GM10266 (cell line): ENCODE results near the gene NFE2L3.

Experiments used
- DNase-seq: peaks from one replicate; pipeline ENCODE4 v3.0.0; 2012; ENCODE audit errors: extremely low spot score
- CTCF ChIP-seq: IDR thresholded peaks from 2 replicates; pipeline ENCODE4 v1.5.1; 2012; ENCODE audit warnings: mild to moderate bottlenecking, low read depth; ENCODE audit not compliant: control insufficient read depth, insufficient read depth; ENCODE audit errors: missing control alignments

Gene NFE2L3

GRCh38 chr7:26185844-26186180, 33.8 kb downstream of the NFE2L3 start:
- TF ChIP-seq CTCF, result no peak
- DNase-seq, result no peak

GRCh38 chr7:26186364-26187311, 34.6 kb downstream of the NFE2L3 start:
- DNase-seq, result no peak
- TF ChIP-seq CTCF, result no peak

- TF ChIP-seq CTCF, result no peak
- DNase-seq, result no peak
Measured at GRCh38 chr7:26187380-26188205, 35.6 kb downstream of the NFE2L3 start.

DNA sequence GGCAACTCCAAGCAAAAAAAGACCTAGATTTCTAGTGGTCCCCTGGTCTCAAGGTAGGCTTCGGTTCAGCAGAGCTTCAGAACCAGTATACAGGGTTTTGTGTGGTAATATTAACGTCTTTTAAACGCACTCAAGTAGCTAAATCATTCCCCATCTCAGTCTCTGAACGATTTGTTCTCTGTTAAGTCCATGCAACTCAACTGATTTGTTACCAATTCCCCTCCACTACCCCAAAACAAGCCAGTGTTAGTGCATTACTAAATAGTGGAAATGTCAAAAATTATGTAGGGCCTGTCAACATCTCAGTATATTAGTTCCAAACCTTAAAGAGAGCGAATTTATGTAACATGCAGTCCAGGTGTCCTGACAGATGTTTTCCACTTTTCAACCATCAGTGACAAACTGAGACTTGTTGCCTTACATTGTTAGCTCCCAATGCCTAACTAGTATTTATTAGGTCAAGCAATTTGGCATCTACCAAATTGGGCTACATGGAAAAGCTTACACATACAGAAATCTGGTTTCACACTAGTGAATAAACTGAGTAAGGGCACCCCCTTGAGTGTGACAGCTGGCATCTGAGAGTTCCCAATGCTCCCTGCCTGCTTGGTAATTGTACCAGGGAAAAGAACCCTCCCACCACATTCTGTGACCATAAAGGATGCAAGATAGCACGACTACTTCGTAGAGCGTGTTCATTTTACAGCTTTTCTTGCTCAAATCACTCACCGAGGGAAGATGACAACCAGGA, 36.4 kb downstream of the NFE2L3 start:
- TF ChIP-seq CTCF, result no peak
- DNase-seq, result no peak

- no peak for DNase-seq
Measured at GRCh38 chr7:26188957-26189541, 37.1 kb downstream of the NFE2L3 start.

DNA sequence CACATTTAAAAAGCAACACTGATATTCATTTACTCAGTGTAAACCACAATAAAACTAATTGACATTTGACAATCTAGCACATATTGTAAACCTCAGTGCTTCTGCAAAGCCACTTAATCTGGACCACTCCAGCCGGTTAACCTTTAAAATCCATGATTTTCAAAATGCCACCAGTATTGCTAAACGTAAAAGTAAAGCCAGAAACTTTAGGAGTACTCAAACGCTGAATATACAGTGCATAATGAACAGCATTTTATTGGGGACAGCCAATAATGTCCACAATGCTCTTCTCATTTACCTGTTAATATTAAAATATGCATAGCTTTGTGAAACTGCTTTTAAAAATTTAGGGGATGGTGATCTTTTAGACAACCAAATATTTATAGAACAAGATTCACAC, 37.7 kb downstream of the NFE2L3 start:
- TF ChIP-seq CTCF, result no peak

More at GRCh38 chr7:26188957-26189541, 37.1 kb downstream of the NFE2L3 start:
- no peak for TF ChIP-seq CTCF

More for the DNA sequence above, 37.7 kb downstream of the NFE2L3 start:
- DNase-seq, result no peak
